ENCODE results near the gene ATP10A. TPM values are rescaled to one million over a fixed set of nuclear protein-coding genes. Genes with fewer than 3 reads are reported as not detected.

Gene ATP10A
- total and polyA plus RNA-seq, 2 donors from 2014 or later, result 4.0 to 6.8 TPM

- H3K4me1 ChIP-seq (ENCODE audit: control insufficient read depth in 2 of 3, insufficient read depth in 2 of 3, low read depth in 1 of 3, low read length in 3 of 3), result no peaks in the 10 kb centered on the region
- FAIRE-seq (no peak), DNase-seq (peak in 1 of 5 donors; percentile 57)
- no peaks in the 10 kb centered on the region for H3K9me3 ChIP-seq (ENCODE audit: control insufficient read depth in 2 of 3, insufficient read depth in 1 of 3, low read length in 3 of 3)
- no peak overlapping the region for H3K9ac ChIP-seq (ENCODE audit: low read length in 3 of 3)
- no peaks in the 10 kb centered on the region for H3K27me3 ChIP-seq (ENCODE audit: control insufficient read depth, insufficient read depth, low read length)
- H3K27ac ChIP-seq (ENCODE audit: low read depth in 2 of 2, low read length in 2 of 2), result no peak overlapping the region
- no peak overlapping the region for H3K4me3 ChIP-seq (ENCODE audit: low read length in 3 of 3)
- intact Hi-C loops (cut with DNase I), result no loop called here
- no peaks in the 10 kb centered on the region for H3K36me3 ChIP-seq (ENCODE audit: control insufficient read depth in 2 of 3, insufficient read depth in 3 of 3, low read length in 3 of 3)
- TF ChIP-seq, protein P1, sequence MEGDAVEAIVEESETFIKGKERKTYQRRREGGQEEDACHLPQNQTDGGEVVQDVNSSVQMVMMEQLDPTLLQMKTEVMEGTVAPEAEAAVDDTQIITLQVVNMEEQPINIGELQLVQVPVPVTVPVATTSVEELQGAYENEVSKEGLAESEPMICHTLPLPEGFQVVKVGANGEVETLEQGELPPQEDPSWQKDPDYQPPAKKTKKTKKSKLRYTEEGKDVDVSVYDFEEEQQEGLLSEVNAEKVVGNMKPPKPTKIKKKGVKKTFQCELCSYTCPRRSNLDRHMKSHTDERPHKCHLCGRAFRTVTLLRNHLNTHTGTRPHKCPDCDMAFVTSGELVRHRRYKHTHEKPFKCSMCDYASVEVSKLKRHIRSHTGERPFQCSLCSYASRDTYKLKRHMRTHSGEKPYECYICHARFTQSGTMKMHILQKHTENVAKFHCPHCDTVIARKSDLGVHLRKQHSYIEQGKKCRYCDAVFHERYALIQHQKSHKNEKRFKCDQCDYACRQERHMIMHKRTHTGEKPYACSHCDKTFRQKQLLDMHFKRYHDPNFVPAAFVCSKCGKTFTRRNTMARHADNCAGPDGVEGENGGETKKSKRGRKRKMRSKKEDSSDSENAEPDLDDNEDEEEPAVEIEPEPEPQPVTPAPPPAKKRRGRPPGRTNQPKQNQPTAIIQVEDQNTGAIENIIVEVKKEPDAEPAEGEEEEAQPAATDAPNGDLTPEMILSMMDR (IDR thresholded peaks at IDR 0.05; ENCODE audit: borderline replicate concordance, extremely low read depth, insufficient read depth), result no peak
Observed at GRCh38 chr15:25777037-25777436, 86.1 kb downstream of the ATP10A start.

GRCh38 chr15:25776071-25776746 lies 86.9 kb downstream of the ATP10A start:
- peak in 1 of 5 donors; percentile 54 for DNase-seq
- Histone ChIP-seq H3K9me3 (ENCODE audit: control insufficient read depth in 2 of 3, insufficient read depth in 1 of 3, low read length in 3 of 3) (no peaks in the 10 kb centered on the region), H3K9ac (ENCODE audit: low read length in 3 of 3) (no peak overlapping the region), H3K36me3 (ENCODE audit: control insufficient read depth in 2 of 3, insufficient read depth in 3 of 3, low read length in 3 of 3) (no peaks in the 10 kb centered on the region), H3K27ac (ENCODE audit: low read depth in 2 of 2, low read length in 2 of 2) (no peak overlapping the region), H3K4me3 (ENCODE audit: low read length in 3 of 3) (no peak overlapping the region), H3K27me3 (ENCODE audit: control insufficient read depth, insufficient read depth, low read length) (no peaks in the 10 kb centered on the region), H3K4me1 (ENCODE audit: control insufficient read depth in 2 of 3, insufficient read depth in 2 of 3, low read depth in 1 of 3, low read length in 3 of 3) (no peaks in the 10 kb centered on the region)
- intact Hi-C loops (cut with DNase I), result no loop called here
- FAIRE-seq, result no peak
- TF ChIP-seq, protein P1 (IDR thresholded peaks at IDR 0.05; ENCODE audit: borderline replicate concordance, extremely low read depth, insufficient read depth), result no peak

- no peaks in the 10 kb centered on the region for H3K9me3 ChIP-seq (ENCODE audit: control insufficient read depth in 2 of 3, insufficient read depth in 1 of 3, low read length in 3 of 3)
- H3K4me1 ChIP-seq (ENCODE audit: control insufficient read depth in 2 of 3, insufficient read depth in 2 of 3, low read depth in 1 of 3, low read length in 3 of 3), result no peaks in the 10 kb centered on the region
- H3K9ac ChIP-seq (ENCODE audit: low read length in 3 of 3), result no peak overlapping the region
- FAIRE-seq (no peak), DNase-seq (peak in 4 of 5 donors; percentile 17 to 85 (median 32))
- no peak overlapping the region for H3K27ac ChIP-seq (ENCODE audit: low read depth in 2 of 2, low read length in 2 of 2)
- intact Hi-C loops (cut with DNase I), result no loop called here
- no peaks in the 10 kb centered on the region for H3K27me3 ChIP-seq (ENCODE audit: control insufficient read depth, insufficient read depth, low read length)
- no peak overlapping the region for H3K4me3 ChIP-seq (ENCODE audit: low read length in 3 of 3)
- TF ChIP-seq, protein P1 (IDR thresholded peaks at IDR 0.05; ENCODE audit: borderline replicate concordance, extremely low read depth, insufficient read depth), result no peak
- H3K36me3 ChIP-seq (ENCODE audit: control insufficient read depth in 2 of 3, insufficient read depth in 3 of 3, low read length in 3 of 3), result no peaks in the 10 kb centered on the region
Observed at GRCh38 chr15:25775317-25775912, 87.7 kb downstream of the ATP10A start.
